ENCODE measurements around the gene RUFY3.

Gene RUFY3

DNA sequence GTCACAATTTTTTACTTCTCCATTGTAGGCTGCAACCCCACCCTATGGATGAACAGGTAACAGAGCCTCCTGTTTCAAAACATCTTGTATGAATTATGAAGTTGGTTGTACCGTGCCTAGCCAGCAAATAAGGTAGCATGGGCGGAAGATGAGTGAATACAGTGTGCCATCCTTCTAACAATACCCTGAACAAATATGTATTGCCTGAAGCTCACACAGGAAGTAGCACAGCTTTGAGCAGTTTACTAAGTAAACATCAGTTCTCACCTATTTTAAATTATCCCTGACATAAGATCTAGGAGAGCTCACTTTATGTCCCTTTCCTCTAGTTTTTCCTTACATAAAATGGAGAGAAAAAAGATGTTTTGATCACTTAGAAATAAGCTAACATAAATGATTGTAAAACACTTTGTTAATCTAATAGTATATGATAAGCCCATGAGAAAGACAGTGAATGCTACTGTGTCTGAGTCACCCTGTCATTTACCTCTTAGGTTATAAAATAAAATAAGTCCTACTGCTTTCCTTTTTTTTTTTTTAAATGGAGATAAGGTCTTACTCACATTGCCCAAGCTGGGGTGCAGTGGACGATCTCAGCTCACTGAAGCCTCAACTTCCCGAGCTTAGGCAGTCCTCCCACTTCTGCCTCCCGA is 81.3 kb downstream of the RUFY3 start:
- no peak for DNase-seq (ENCODE audit: low spot score)
- Histone ChIP-seq H3K4me3 (ENCODE audit: severe bottlenecking) (no peak overlapping the region), H3K9me3 (ENCODE audit: severe bottlenecking) (no peaks in the 10 kb centered on the region), H3K4me1 (ENCODE audit: insufficient read depth, poor library complexity, severe bottlenecking) (peaks cover 8% of the 10 kb centered on the region), H3K27ac (ENCODE audit: poor library complexity, severe bottlenecking) (no peak overlapping the region), H3K27me3 (ENCODE audit: insufficient read depth, poor library complexity, severe bottlenecking) (no peaks in the 10 kb centered on the region), H3K36me3 (ENCODE audit: low read depth) (no peaks in the 10 kb centered on the region; the same call in 1 of the 2 replicates)
- TF ChIP-seq, protein P1, sequence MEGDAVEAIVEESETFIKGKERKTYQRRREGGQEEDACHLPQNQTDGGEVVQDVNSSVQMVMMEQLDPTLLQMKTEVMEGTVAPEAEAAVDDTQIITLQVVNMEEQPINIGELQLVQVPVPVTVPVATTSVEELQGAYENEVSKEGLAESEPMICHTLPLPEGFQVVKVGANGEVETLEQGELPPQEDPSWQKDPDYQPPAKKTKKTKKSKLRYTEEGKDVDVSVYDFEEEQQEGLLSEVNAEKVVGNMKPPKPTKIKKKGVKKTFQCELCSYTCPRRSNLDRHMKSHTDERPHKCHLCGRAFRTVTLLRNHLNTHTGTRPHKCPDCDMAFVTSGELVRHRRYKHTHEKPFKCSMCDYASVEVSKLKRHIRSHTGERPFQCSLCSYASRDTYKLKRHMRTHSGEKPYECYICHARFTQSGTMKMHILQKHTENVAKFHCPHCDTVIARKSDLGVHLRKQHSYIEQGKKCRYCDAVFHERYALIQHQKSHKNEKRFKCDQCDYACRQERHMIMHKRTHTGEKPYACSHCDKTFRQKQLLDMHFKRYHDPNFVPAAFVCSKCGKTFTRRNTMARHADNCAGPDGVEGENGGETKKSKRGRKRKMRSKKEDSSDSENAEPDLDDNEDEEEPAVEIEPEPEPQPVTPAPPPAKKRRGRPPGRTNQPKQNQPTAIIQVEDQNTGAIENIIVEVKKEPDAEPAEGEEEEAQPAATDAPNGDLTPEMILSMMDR (IDR thresholded peaks at IDR 0.05; ENCODE audit: poor library complexity, severe bottlenecking) = no peak
- ATAC-seq (ENCODE audit: low read depth) = peak; percentile 74

DNA sequence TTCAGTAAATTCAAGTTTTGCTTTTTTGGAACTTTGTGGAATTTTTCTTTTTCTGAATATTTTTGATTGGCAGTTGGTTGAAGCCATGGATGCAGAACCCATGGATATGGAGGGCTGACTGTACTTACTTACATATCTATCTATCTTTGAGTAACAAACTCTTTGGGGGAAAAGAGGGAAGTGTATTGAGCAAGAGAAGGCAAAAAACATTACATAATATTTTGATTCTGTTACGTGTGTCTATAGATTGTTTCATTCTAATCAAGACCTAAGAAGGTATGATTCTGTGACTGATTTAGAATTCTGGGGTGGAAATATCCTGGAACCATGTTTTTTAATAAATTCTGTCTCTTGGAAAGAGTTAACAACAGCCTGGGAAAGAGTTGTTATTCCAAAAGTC is 86.4 kb downstream of the RUFY3 start:
- TF ChIP-seq, protein P1 (IDR thresholded peaks at IDR 0.05; ENCODE audit: poor library complexity, severe bottlenecking) = no peak
- ATAC-seq (ENCODE audit: low read depth) (no peak), DNase-seq (ENCODE audit: low spot score) (no peak)
- Histone ChIP-seq H3K36me3 (ENCODE audit: low read depth) (no peaks in the 10 kb centered on the region), H3K27ac (ENCODE audit: poor library complexity, severe bottlenecking) (no peak overlapping the region), H3K9me3 (ENCODE audit: severe bottlenecking) (no peaks in the 10 kb centered on the region), H3K4me3 (ENCODE audit: severe bottlenecking) (no peak overlapping the region), H3K4me1 (ENCODE audit: insufficient read depth, poor library complexity, severe bottlenecking) (peaks cover under 1% of the 10 kb centered on the region), H3K27me3 (ENCODE audit: insufficient read depth, poor library complexity, severe bottlenecking) (no peaks in the 10 kb centered on the region)

GRCh38 chr4:70815370-70815769 is 93.6 kb downstream of the RUFY3 start:
- ATAC-seq (ENCODE audit: low read depth) (no peak), DNase-seq (ENCODE audit: low spot score) (no peak)
- Histone ChIP-seq H3K27me3 (ENCODE audit: insufficient read depth, poor library complexity, severe bottlenecking) (no peaks in the 10 kb centered on the region), H3K27ac (ENCODE audit: poor library complexity, severe bottlenecking) (no peak overlapping the region), H3K4me3 (ENCODE audit: severe bottlenecking) (no peak overlapping the region), H3K36me3 (ENCODE audit: low read depth) (peaks cover 21% of the 10 kb centered on the region), H3K4me1 (ENCODE audit: insufficient read depth, poor library complexity, severe bottlenecking) (no peaks in the 10 kb centered on the region), H3K9me3 (ENCODE audit: severe bottlenecking) (no peaks in the 10 kb centered on the region)
- TF ChIP-seq, protein P1 (IDR thresholded peaks at IDR 0.05; ENCODE audit: poor library complexity, severe bottlenecking) = no peak

DNA sequence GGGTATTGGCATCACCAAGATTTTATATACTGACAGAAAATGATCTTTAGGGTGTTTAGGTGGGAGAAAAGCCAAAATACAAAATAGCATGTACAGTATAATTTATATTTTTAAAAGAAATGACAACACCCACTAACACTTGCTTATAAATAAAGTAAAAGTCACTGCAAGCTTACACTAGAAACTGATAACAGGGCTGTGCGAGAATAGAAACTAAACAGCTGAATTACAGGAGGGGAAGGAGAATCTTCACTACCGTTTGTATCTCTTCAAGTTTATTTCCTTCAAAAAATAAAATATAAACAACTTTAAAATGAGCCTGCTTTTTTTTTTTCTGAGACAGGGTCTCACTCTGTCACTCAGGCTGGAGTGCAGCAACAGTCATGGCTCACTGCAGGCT is 95.1 kb downstream of the RUFY3 start:
- DNase-seq (ENCODE audit: low spot score) (no peak), ATAC-seq (ENCODE audit: low read depth) (no peak)
- Histone ChIP-seq H3K27me3 (ENCODE audit: insufficient read depth, poor library complexity, severe bottlenecking) (no peaks in the 10 kb centered on the region), H3K9me3 (ENCODE audit: severe bottlenecking) (no peaks in the 10 kb centered on the region), H3K27ac (ENCODE audit: poor library complexity, severe bottlenecking) (no peak overlapping the region), H3K36me3 (ENCODE audit: low read depth) (peaks cover 33% of the 10 kb centered on the region), H3K4me1 (ENCODE audit: insufficient read depth, poor library complexity, severe bottlenecking) (no peaks in the 10 kb centered on the region), H3K4me3 (ENCODE audit: severe bottlenecking) (no peak overlapping the region)
- TF ChIP-seq, protein P1 (IDR thresholded peaks at IDR 0.05; ENCODE audit: poor library complexity, severe bottlenecking) = no peak

DNA sequence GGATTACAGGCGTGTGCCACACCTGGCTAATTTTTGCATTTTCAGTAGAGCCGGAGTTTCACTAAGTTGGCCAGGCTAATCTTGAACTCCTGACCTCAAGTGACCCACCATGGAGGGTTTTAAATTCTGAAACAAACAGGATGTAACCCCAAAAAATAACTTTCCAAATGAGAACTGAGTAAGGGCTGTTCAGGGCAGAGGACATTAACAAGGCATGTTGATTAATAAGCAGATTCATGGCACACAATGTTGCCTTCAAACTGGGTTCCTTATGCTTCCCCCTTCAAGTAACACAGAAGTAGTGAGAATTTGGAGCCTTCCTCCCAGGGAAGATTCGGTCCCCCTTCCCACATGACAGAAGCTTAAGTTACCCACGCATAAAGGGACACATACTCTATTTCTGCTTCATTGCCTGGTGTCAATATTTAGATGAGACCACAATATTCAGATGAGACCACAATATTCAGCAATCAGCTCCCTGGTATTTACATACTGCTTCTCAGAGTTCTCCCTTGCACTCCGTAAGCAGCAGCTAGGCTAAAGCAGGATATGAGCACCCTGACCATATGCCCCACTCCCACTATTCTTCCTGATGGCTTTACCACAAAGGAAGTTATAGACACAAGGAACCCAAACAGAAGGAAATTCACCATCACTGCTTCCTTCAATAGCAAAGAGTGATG is 96.5 kb downstream of the RUFY3 start:
- TF ChIP-seq, protein P1 (IDR thresholded peaks at IDR 0.05; ENCODE audit: poor library complexity, severe bottlenecking) = no peak
- Histone ChIP-seq H3K27me3 (ENCODE audit: insufficient read depth, poor library complexity, severe bottlenecking) (no peaks in the 10 kb centered on the region), H3K4me3 (ENCODE audit: severe bottlenecking) (no peak overlapping the region), H3K27ac (ENCODE audit: poor library complexity, severe bottlenecking) (no peak overlapping the region), H3K4me1 (ENCODE audit: insufficient read depth, poor library complexity, severe bottlenecking) (no peaks in the 10 kb centered on the region), H3K9me3 (ENCODE audit: severe bottlenecking) (no peaks in the 10 kb centered on the region), H3K36me3 (ENCODE audit: low read depth) (peaks cover 46% of the 10 kb centered on the region)
- ATAC-seq (ENCODE audit: low read depth) (no peak), DNase-seq (ENCODE audit: low spot score) (no peak)

Measured in RWPE2 (cell line).